Right atrium auricular region (tissue), 2 donors: ENCODE measurements around the gene E2F1. TPM values are rescaled to one million over a fixed set of nuclear protein-coding genes. Genes with fewer than 3 reads are reported as not detected.

Source experiments
- DNase-seq: peaks from one replicate; pipeline ENCODE4 v3.0.0-alpha.2; 2019; ENCODE audit warnings: low spot score
- H3K27ac ChIP-seq, 2 donors: fragments of 200-600 bp; sonication (generic); 1 replicate in 1 of 2; 2 replicates in 1 of 2; pipeline ENCODE4 v1.5.1; 2016 to 2019
- H3K27me3 ChIP-seq, 2 donors: fragments of 200-600 bp; sonication (generic); one replicate each; pipeline versions ENCODE4 v1.5.1 to v1.6.0; 2017 to 2019
- H3K36me3 ChIP-seq: fragments of 200-600 bp; sonication (generic); one replicate; pipeline ENCODE4 v1.5.1; 2016
- H3K4me1 ChIP-seq, 2 donors: fragments of 200-600 bp; sonication (generic); one replicate each; pipeline versions ENCODE4 v1.5.1 to v1.6.0; 2017 to 2019
- H3K4me3 ChIP-seq, 2 donors: fragments of 200-600 bp; sonication (generic); 1 replicate in 1 of 2; 2 replicates in 1 of 2; pipeline ENCODE4 v1.5.1; 2017 to 2019; ENCODE audit warnings: mild to moderate bottlenecking in 1 of 2, moderate library complexity in 1 of 2
- H3K9me3 ChIP-seq, 2 donors: fragments of 200-600 bp; sonication (generic); one replicate each; pipeline ENCODE4 v1.5.1; 2019
- total RNA-seq, 2 donors: library from RNA; depleted of rRNA; stranded (reverse); fragments of >200 nt; gene quantifications; one replicate each; pipeline ENCODE4 v1.1.0, GENCODE V29; 2016
- TF ChIP-seq, protein P1 (sequence below), 2 donors: fragments of 200-600 bp; sonication (generic); IDR thresholded peaks; one replicate each; pipeline ENCODE4 v1.5.1; 2019; ENCODE audit warnings: antibody characterized with exemption in 2 of 2

E2F1 gene
- total RNA-seq, 2 donors from 2014 or later = 0.31 to 0.33 TPM

- TF ChIP-seq, protein P1, sequence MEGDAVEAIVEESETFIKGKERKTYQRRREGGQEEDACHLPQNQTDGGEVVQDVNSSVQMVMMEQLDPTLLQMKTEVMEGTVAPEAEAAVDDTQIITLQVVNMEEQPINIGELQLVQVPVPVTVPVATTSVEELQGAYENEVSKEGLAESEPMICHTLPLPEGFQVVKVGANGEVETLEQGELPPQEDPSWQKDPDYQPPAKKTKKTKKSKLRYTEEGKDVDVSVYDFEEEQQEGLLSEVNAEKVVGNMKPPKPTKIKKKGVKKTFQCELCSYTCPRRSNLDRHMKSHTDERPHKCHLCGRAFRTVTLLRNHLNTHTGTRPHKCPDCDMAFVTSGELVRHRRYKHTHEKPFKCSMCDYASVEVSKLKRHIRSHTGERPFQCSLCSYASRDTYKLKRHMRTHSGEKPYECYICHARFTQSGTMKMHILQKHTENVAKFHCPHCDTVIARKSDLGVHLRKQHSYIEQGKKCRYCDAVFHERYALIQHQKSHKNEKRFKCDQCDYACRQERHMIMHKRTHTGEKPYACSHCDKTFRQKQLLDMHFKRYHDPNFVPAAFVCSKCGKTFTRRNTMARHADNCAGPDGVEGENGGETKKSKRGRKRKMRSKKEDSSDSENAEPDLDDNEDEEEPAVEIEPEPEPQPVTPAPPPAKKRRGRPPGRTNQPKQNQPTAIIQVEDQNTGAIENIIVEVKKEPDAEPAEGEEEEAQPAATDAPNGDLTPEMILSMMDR (IDR thresholded peaks at IDR 0.05) = no peak
- DNase-seq = no peak
- Histone ChIP-seq H3K9me3 (peaks cover 0 to 5% of the 10 kb centered on the region in 2 donors), H3K4me1 (peaks cover 0 to 22% of the 10 kb centered on the region in 2 donors), H3K27ac (peak overlapping the region; percentile 86 to 87), H3K4me3 (peak overlapping the region; percentile 49 to 65), H3K27me3 (no peaks in the 10 kb centered on the region), H3K36me3 (no peaks in the 10 kb centered on the region)
These were observed 44.9 kb upstream of the E2F1 start for GRCh38 chr20:33730946-33731692.

GRCh38 chr20:33729101-33729500 lies 42.9 kb upstream of the E2F1 start:
- Histone ChIP-seq H3K4me3 (no peak overlapping the region), H3K27ac (no peak overlapping the region), H3K36me3 (no peaks in the 10 kb centered on the region), H3K9me3 (no peaks in the 10 kb centered on the region), H3K4me1 (peaks cover 0 to 18% of the 10 kb centered on the region in 2 donors), H3K27me3 (no peaks in the 10 kb centered on the region)
- TF ChIP-seq, protein P1 (IDR thresholded peaks at IDR 0.05) = no peak
- DNase-seq = no peak

GRCh38 chr20:33728463-33728862 lies 42.3 kb upstream of the E2F1 start:
- H3K9me3 ChIP-seq = no peaks in the 10 kb centered on the region
- no peak for DNase-seq
- H3K27me3 ChIP-seq = no peaks in the 10 kb centered on the region
- no peak overlapping the region for H3K4me3 ChIP-seq
- TF ChIP-seq, protein P1 (IDR thresholded peaks at IDR 0.05) = no peak
- H3K27ac ChIP-seq = no peak overlapping the region
- H3K36me3 ChIP-seq = no peaks in the 10 kb centered on the region
- H3K4me1 ChIP-seq = peaks cover 0 to 15% of the 10 kb centered on the region in 2 donors

- no peaks in the 10 kb centered on the region for H3K27me3 ChIP-seq
- H3K4me1 ChIP-seq = peaks cover 0 to 14% of the 10 kb centered on the region in 2 donors
- H3K4me3 ChIP-seq = no peak overlapping the region
- no peak overlapping the region for H3K27ac ChIP-seq
- H3K36me3 ChIP-seq = no peaks in the 10 kb centered on the region
- no peaks in the 10 kb centered on the region for H3K9me3 ChIP-seq
- DNase-seq = no peak
- TF ChIP-seq, protein P1 (IDR thresholded peaks at IDR 0.05) = no peak
These were observed 41.6 kb upstream of the E2F1 start for GRCh38 chr20:33727806-33728205.

- no peak for DNase-seq
- Histone ChIP-seq H3K9me3 (no peaks in the 10 kb centered on the region), H3K36me3 (no peaks in the 10 kb centered on the region)
These were observed 40.9 kb upstream of the E2F1 start for GRCh38 chr20:33727115-33727479.

More at GRCh38 chr20:33727115-33727479, 40.9 kb upstream of the E2F1 start:
- H3K27ac ChIP-seq = no peak overlapping the region
- no peak overlapping the region for H3K4me3 ChIP-seq
- TF ChIP-seq, protein P1 (IDR thresholded peaks at IDR 0.05) = no peak
- H3K4me1 ChIP-seq = peaks cover 0 to 8% of the 10 kb centered on the region in 2 donors
- H3K27me3 ChIP-seq = no peaks in the 10 kb centered on the region
